GM06990 (cell line): ENCODE data around the gene MDM1.

ENCODE experiments used
- DNase-seq: peaks from one replicate; pipeline ENCODE4 v3.0.0-alpha.2; 2011; ENCODE audit not compliant: insufficient read length; ENCODE audit errors: extremely low read depth
- H3K27me3 ChIP-seq: replicated peaks from 2 replicates; pipeline ENCODE4 v1.6.0; 2011; ENCODE audit warnings: low read length; ENCODE audit not compliant: control insufficient read depth, insufficient read depth
- H3K36me3 ChIP-seq: 2 replicates; pipeline ENCODE4 v1.5.1; 2011; ENCODE audit warnings: low read length; ENCODE audit not compliant: control insufficient read depth, insufficient read depth
- H3K4me3 ChIP-seq: replicated peaks from 2 replicates; pipeline ENCODE4 v1.5.1; 2011; ENCODE audit warnings: low read depth, mild to moderate bottlenecking, control low read depth, low read length
- CTCF ChIP-seq: IDR thresholded peaks from 2 replicates; pipeline ENCODE4 v1.5.1; 2011; ENCODE audit warnings: low read length, control low read depth, mild to moderate bottlenecking, inconsistent platforms; ENCODE audit not compliant: insufficient read depth, poor library complexity, severe bottlenecking

Gene MDM1

DNA sequence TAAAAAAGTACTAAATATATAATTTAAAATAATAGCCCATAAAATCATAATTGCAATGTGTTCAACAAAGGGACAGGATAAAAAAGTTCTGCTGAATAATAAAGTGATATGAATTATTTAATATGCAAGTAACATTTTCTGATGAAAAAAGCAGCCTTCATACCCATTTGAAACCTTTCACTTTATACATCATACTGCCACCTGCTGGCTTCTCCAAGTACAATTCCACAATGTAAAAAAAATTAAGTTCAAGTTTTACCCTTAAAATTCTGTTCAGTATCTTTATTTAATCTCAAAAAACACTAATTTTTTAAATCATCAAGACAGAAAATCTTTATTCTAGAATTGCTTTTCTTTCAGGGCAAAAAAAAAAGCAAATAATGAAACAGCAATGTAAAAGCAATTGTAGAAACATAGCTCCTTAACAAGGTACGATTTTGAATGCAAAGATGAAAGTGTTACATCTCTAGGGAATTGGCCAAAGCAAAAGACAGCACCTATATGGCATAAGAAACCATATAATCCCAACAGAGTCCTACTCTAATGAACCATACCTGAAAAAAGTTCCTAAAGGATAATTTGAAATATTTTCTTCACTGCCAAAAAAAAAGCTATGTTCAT, 15.0 kb downstream of the MDM1 start:
- no peaks in the 10 kb centered on the region; the same call in 1 of the 2 replicates for H3K36me3 ChIP-seq

GRCh38 chr12:68310370-68310769, 21.8 kb downstream of the MDM1 start:
- H3K4me3 ChIP-seq: no peak overlapping the region
- H3K27me3 ChIP-seq: no peaks in the 10 kb centered on the region
- H3K36me3 ChIP-seq: no peaks in the 10 kb centered on the region; the same call in none of the 2 replicates
- DNase-seq: no peak
- no peak for TF ChIP-seq CTCF

More for the DNA sequence above, 15.0 kb downstream of the MDM1 start:
- no peak overlapping the region for H3K4me3 ChIP-seq
- no peak for DNase-seq
- TF ChIP-seq CTCF: peak; percentile 43
- no peaks in the 10 kb centered on the region for H3K27me3 ChIP-seq

DNA sequence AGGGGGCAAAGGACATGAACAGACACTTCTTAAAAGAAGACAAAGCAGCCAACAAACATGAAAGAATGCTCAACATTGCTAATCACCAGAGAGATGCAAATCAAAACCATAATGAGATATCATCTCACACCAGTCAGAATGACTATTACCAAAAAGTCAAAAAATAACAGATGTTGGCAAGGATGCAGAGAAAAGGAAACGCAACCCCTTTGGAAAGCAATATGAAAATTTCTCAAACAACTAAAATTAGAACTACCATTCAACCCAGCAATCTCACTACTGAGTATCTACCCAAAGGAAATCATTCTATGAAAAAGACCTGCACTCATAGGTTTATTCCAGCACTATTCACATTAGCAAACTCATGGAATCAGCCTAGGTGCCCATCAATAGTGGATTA, 25.6 kb downstream of the MDM1 start:
- H3K27me3 ChIP-seq: no peaks in the 10 kb centered on the region
- TF ChIP-seq CTCF: no peak
- no peaks in the 10 kb centered on the region; the same call in 1 of the 2 replicates for H3K36me3 ChIP-seq
- H3K4me3 ChIP-seq: no peak overlapping the region
- DNase-seq: no peak

DNA sequence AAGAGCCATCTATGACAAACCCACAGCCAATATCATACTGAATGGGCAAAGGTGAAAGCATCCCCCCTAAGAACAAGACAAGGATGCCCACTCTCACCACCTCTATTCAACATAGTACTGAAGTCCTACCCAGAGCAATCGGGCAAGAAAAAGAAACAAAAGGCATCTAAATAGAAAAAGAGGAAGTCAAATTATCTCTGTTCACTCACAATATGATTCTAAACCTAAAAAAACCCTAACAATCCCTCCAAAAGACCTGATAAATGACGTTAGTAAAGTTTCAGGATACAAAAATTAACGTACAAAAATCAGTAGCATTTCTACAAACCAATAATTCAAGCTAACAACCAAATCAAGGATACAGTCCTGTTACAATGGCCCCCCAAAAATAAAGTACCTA, 26.9 kb downstream of the MDM1 start:
- no peak for TF ChIP-seq CTCF

GRCh38 chr12:68304626-68305025, 27.5 kb downstream of the MDM1 start:
- H3K36me3 ChIP-seq: no peaks in the 10 kb centered on the region; the same call in 1 of the 2 replicates
- DNase-seq: no peak

More for the DNA sequence above, 26.9 kb downstream of the MDM1 start:
- peak; percentile 13 for DNase-seq
- Histone ChIP-seq H3K4me3 (no peak overlapping the region), H3K27me3 (no peaks in the 10 kb centered on the region), H3K36me3 (no peaks in the 10 kb centered on the region; the same call in 1 of the 2 replicates)

More at GRCh38 chr12:68304626-68305025, 27.5 kb downstream of the MDM1 start:
- H3K27me3 ChIP-seq: no peaks in the 10 kb centered on the region
- no peak for TF ChIP-seq CTCF
- no peak overlapping the region for H3K4me3 ChIP-seq
